ENCODE measurements around the gene PGAP2.
"Not testable (repeated sequence)": the region's sequence is repeated elsewhere in the genome, so short reads cannot be mapped to it uniquely, and the experiment has no call there.

PGAP2 gene

DNA sequence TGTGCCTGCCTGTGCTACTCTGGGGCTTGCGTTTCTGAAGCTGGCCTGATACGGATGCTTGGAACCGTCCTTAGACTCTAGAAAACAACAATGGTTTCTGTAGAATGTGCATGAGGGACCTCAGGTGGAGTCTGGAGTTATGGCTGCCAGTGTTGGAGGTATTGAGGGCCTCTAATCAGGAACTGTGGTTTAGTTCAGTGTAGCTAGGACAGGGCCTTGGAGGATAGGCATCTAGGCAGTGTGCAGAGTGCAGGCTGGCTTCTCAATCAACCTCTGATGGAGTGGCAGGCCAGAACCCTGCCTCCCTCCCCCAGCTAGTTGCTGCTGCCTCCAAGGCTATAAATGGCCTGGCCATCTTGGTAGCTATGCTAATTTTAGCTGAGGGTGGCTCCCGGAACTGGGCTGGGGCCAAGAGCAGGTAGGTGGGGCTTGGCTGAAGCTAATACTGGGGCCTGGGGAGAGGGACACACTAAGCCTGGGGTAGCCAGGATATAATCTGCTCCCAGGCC, 51.1 kb downstream of the PGAP2 start:
- no peak for DNase-seq

DNA sequence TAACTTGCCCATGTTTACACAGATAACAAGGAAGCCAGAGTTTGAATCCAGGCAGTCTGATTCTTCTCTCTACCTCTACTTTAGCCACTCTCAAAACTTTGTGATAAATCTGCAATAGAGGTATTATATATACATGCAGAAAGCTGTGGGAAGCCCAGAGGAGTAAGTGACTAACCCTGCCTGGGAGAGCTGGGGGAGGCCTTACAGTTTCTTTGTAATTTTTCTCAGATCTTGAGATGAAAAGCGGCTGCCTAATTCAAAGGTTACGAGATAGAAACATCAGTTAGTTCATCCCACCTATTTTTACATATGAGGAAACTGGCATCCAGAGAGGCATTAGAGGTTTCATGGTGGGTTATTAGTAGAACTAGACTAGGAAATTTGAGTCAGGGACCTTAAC, 52.0 kb downstream of the PGAP2 start:
- DNase-seq = no peak

DNA sequence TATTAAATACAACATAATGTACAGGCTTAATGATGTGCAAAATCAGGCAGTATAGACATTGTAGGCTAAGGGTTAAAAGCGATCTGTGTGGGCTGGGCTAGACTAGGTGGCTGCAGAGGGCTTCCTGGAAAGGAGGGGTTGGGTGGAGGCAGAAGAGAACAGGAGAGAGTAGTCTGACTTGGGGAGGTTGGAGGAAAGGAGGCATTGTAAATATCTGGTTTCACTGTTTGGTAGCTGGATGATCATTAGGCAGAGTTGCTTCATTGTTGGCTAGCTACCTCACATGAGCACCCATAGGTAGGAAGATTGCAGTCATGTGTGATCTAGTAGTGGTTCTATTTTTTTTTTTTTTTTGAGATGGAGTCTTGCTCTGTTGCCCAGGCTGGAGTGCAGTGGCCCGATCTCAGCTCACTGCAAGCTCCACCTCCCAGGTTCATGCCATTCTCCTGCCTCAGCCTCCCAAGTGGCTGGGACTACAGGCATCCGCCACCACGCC, 52.6 kb downstream of the PGAP2 start:
- not testable (repeated sequence) for DNase-seq

DNA sequence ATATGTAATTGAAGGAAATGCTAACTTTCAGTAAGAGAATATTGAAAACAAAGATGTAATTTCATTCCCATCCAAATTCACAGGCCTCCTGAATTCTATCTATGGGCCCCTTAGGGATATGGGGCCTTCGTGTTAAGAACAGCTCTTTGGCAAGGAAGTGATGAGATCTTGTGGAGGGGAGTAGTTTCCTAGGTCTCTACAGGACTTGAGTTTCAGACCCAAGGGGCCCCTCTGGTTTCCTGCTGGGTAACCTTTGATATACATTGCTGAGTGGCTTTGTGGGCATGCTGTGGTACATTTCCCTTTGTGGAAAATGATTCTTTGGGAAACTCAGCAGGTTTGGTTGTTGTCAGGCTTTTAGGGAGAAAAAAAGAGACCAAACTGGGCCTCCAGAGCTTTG, 53.3 kb downstream of the PGAP2 start:
- DNase-seq = no peak

DNA sequence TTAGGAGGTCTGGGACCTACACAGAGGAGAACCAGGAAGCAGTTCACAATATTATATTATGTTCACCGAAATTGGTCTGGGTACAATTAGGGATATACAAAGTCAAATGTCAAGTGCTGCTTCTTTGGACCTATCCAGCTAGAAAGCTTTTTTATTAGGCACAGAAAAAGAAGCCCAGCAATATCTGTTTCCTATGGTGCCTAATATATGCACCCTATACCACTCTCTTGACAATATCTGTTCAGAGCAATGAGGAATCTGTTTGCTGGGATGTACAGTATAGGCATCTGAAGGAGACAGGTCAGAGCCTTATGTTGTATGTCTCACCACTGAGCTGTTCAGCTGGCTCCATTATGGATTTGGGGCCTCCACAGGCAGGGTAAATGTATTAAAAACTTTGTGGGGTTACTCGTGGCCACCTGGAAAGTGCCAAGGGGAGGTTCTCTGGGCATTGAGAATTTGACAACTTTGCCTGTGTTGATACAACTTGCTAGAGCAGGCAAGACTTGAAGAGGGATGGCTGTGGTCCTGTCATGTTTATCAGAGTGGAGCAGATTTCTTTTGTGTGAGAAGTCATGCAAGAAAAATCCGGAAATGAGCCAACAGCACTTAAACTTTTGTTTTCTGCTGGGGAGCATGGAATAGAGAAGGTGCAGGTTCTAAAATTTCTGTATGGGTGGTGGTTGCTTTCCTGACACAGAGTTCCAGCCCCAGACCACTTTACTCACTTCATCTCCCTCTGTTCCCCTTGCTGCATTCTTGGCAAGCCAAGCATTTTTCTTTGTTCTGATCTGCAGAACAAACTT, 57.2 kb downstream of the PGAP2 start:
- peak; percentile 34 for DNase-seq

DNA sequence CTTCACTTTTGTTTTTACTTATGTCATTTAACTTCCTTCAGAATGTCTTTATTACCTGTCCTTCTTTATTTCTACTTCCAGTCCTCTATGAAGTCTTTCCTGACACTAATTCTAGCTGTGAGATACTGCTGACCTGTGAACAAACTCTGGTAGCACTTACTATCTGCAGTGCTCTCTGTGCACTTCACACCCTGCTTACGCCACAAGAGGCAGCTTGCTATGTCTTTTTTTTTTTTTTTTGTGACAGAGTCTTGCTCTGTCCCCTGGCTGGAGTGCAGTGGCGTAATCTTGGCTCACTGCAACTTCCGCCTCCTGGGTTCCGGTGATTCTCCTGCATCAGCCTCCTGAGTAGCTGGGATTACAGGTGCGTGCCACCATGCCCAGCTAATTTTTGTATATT, 57.8 kb downstream of the PGAP2 start:
- peak; percentile 26 for DNase-seq

DNA sequence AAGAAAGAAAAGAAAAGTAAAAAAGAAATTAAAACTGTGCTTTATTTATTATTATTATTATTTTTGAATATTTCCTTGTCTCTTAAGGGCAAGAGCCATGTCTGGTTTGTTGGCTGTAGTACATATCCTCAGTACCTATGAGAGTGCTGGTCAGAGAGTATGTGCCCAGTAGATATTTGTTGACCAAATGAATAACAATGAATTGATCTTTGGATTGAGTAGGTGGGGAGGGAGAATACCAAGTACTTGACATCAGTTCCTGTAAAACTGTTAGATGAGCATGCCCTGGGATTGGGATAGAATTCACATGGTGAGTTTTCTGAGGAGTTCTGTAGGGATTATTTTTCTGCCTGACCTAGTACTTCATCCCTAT, 58.5 kb downstream of the PGAP2 start:
- DNase-seq = no peak

DNA sequence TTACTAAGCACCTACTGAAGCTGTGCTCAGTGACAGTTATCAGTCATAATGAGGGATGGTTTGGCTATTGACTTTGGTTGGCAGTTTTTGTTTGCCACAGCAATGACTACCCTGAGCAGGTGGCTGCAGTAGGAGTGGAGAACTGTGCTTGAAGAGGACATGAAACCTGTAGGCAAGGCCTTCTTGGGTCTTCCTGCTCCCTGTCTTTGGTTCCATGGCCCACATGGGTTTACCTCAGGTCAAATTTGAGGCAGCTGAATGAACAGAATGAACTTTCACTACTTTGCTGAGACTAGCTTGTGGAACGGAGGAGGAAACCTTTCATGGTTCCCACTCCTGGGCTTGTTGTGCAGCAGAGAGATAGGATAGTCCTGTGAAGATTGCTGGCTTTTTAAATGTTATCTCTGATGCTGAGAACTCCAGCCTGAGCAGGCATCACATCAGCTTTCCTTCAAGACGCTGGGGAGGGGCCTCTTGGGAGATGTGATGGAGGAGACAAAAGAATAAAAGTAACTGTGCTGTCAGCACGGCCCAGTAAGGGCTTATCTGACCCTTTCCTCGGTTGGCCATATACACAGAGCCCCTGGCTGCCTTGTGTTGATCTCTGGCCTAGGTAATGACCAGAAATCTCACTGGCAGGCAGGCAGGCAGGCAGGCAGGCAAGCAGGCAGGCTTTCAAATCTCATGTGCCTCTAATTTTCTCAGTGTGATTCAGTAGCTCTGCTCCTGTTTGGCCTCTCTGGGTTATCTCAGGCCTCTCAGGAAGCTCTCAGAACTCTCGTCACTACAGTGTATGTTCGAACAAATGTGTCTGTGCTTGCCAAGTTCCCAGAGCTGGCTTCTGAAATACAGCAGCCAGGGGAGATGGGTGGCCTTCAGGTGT, 59.1 kb downstream of the PGAP2 start:
- DNase-seq = peak; percentile 64

DNA sequence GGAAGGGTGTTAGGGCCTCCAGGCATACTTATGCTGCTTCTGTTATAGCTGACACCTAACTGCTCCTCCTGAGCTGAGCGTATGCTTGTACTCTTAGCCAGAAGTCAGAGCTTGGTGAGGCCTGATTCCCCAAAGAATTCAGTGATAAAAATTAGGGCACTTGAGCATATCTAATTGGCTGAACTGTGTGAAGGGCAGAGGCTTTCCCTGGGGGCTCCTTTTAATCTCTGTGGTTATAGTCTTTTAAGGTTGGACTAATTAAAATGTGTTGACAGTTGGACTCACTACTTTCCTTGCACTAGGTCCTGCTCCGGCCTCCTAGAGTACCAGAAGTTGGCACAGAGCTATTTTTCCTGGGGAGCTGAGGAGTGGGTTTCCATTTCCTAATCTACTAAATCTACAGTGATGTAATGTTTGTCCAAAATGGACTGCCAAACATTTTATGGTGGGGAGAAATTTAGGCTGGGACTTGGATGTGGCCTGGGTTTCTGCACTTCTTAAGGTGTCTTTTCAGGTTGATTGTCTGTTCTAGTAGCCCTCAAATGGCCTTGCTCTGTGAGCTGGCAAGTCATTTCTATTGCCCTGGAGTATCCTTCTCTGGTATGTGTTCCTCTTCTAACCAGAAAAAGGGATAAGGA, 65.5 kb downstream of the PGAP2 start:
- DNase-seq = no peak
